Measurements from ENCODE around the gene NFE2L2.

DNA sequence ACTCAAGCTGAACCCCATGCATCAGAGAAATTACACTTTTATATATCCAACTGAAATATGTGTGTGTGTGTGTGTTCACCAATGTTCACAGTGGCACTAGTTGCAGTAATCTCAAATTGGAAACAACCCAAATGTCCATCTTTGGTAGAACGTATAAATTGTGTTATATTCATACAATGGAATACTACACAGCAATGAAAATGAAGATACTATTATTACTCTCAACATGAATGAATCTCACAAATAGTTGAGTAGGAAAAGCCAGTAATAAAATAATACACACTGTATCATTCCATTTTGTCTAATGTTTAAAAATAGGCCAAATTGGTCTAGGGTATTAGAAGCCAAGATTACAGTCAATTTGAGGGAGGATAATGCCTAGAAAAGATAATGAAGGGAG lies 48.0 kb upstream of the NFE2L2 start:
- no peak for TF ChIP-seq POLR2AphosphoS5 (IDR thresholded peaks at IDR 0.05; ENCODE audit: borderline replicate concordance, low read depth, low read length)
- TF ChIP-seq EZH2 (IDR thresholded peaks at IDR 0.05) = no peak

Measured in SK-N-MC (cell line).